H1 (cell line): Measurements from ENCODE around the gene TMEM245. TPM values are rescaled to one million over a fixed set of nuclear protein-coding genes. Genes with fewer than 3 reads are reported as not detected.

ENCODE experiments used
- CTCF ChIA-PET: fragments of 300-600 bp; sonication (Branson Sonifier 250); formaldehyde crosslinking; loops from one replicate; lab custom pipeline; 2021; ENCODE audit not compliant: partially characterized antibody; lab: Charles Lee
- POLR2A ChIA-PET: fragments of 300-600 bp; sonication (Branson Sonifier 250); formaldehyde crosslinking; loops from one replicate; lab custom pipeline; 2021; ENCODE audit warnings: inconsistent platforms; ENCODE audit not compliant: partially characterized antibody; lab: Charles Lee
- DNase-seq, 2 experiments: peaks; one replicate each; pipeline versions ENCODE4 v3.0.0 to v3.0.0-alpha.2; 2010 to 2022; ENCODE audit warnings: low spot score in 2 of 2, low read depth in 1 of 2, mixed read lengths in 1 of 2
- FAIRE-seq: peaks from 2 replicates; lab custom pipeline; 2011; peaks lifted over from hg19 to GRCh38; lab: Jason Lieb, UNC
- H2AFZ ChIP-seq: 2 replicates; pipeline ENCODE4 v1.8.1; 2012; ENCODE audit warnings: low read length, inconsistent platforms
- H2AK5ac ChIP-seq: 2 replicates; pipeline ENCODE4 v1.6.1; 2013; ENCODE audit warnings: low read depth, low read length
- H2BK120ac ChIP-seq: replicated peaks from 2 replicates; pipeline ENCODE3; 2013; ENCODE audit warnings: low read depth, low read length, inconsistent platforms
- H2BK12ac ChIP-seq: 2 replicates; pipeline ENCODE4 v1.6.1; 2013; ENCODE audit warnings: low read depth, low read length
- H2BK15ac ChIP-seq: 2 replicates; pipeline ENCODE4 v1.6.1; 2013; ENCODE audit warnings: low read length
- H2BK20ac ChIP-seq: 2 replicates; pipeline ENCODE4 v1.6.1; 2013; ENCODE audit warnings: low read length
- H2BK5ac ChIP-seq: 2 replicates; pipeline ENCODE4 v1.6.1; 2013; ENCODE audit warnings: low read depth, low read length
- H3K14ac ChIP-seq: 2 replicates; pipeline ENCODE4 v1.6.1; 2013; ENCODE audit warnings: inconsistent platforms; ENCODE audit not compliant: insufficient read length
- H3K18ac ChIP-seq: 2 replicates; pipeline ENCODE4 v1.6.1; 2013; ENCODE audit warnings: low read length; ENCODE audit errors: extremely low read depth
- H3K23ac ChIP-seq: 2 replicates; pipeline ENCODE4 v1.6.1; 2013; ENCODE audit warnings: inconsistent platforms; ENCODE audit not compliant: insufficient read length
- H3K23me2 ChIP-seq: 2 replicates; pipeline ENCODE4 v1.6.1; 2013; ENCODE audit warnings: low read depth, low read length
- H3K27ac ChIP-seq: 2 replicates; pipeline ENCODE4 v1.6.1; 2011; ENCODE audit warnings: low read depth, low read length, inconsistent platforms
- H3K27me3 ChIP-seq, 4 experiments: replicated peaks in 1 of 4; 1 replicate in 1 of 4; 2 replicates in 3 of 4; pipeline versions ENCODE4 v1.6.1 to v1.8.1; 2011 to 2013; ENCODE audit warnings: low read length in 3 of 4, mild to moderate bottlenecking in 3 of 4, inconsistent platforms in 2 of 4, mixed read lengths in 2 of 4, moderate library complexity in 1 of 4; ENCODE audit not compliant: control insufficient read depth in 3 of 4, insufficient read depth in 3 of 4; ENCODE audit errors: extremely low read depth in 1 of 4
- H3K36me3 ChIP-seq, 4 experiments: 2 replicates each; pipeline versions ENCODE4 v1.6.1 to v1.8.1; 2011 to 2013; ENCODE audit warnings: mild to moderate bottlenecking in 4 of 4, low read length in 3 of 4, moderate library complexity in 2 of 4, control low read depth in 1 of 4, inconsistent platforms in 1 of 4; ENCODE audit not compliant: insufficient read depth in 4 of 4, control insufficient read depth in 2 of 4
- H3K4ac ChIP-seq: replicated peaks from 2 replicates; pipeline ENCODE3; 2013; ENCODE audit warnings: low read length, low read depth, mixed read lengths, inconsistent platforms; ENCODE audit not compliant: insufficient read length
- H3K4me1 ChIP-seq, 4 experiments: replicated peaks in 1 of 4; 1 replicate in 1 of 4; 2 replicates in 3 of 4; pipeline versions ENCODE4 v1.6.1 to v1.8.1; 2011 to 2013; ENCODE audit warnings: low read length in 3 of 4, inconsistent platforms in 2 of 4, mixed read lengths in 1 of 4; ENCODE audit not compliant: insufficient read depth in 4 of 4, control insufficient read depth in 3 of 4
- H3K4me2 ChIP-seq, 2 experiments: 2 replicates each; pipeline versions ENCODE4 v1.6.1 to v1.8.1; 2011 to 2013; ENCODE audit warnings: low read depth in 2 of 2, low read length in 2 of 2, control low read depth in 1 of 2, inconsistent platforms in 1 of 2, mild to moderate bottlenecking in 1 of 2; ENCODE audit not compliant: insufficient read depth in 1 of 2
- H3K4me3 ChIP-seq, 4 experiments: fragments of 200-600, 300-600 bp in 1 of 4; sonication (generic), shearing (Covaris generic), sonication (Bioruptor Twin) in 1 of 4; 2 replicates each; pipeline versions ENCODE4 v1.5.1 to v1.8.1; 2011 to 2016; ENCODE audit warnings: low read length in 4 of 4, low read depth in 3 of 4, control low read depth in 2 of 4, inconsistent platforms in 2 of 4, mild to moderate bottlenecking in 2 of 4, mixed read lengths in 1 of 4, moderate library complexity in 1 of 4; ENCODE audit not compliant: insufficient read depth in 2 of 4; ENCODE audit errors: extremely low read depth in 1 of 4
- H3K56ac ChIP-seq: replicated peaks from 2 replicates; pipeline ENCODE3; 2013; ENCODE audit warnings: low read depth, mild to moderate bottlenecking, mixed read lengths, low read length, inconsistent platforms; ENCODE audit not compliant: insufficient read length
- H3K79me1 ChIP-seq: 2 replicates; pipeline ENCODE4 v1.6.1; 2013; ENCODE audit warnings: low read depth, low read length, control low read depth
- H3K79me2 ChIP-seq, 2 experiments: 2 replicates each; pipeline versions ENCODE4 v1.6.1 to v1.8.1; 2012 to 2013; ENCODE audit warnings: low read length in 2 of 2, mild to moderate bottlenecking in 2 of 2, inconsistent platforms in 1 of 2; ENCODE audit not compliant: insufficient read depth in 2 of 2, control insufficient read depth in 1 of 2
- H3K9ac ChIP-seq, 4 experiments: replicated peaks in 1 of 4; 1 replicate in 1 of 4; 2 replicates in 3 of 4; pipeline versions ENCODE4 v1.6.1 to v1.8.1; 2011 to 2013; ENCODE audit warnings: low read depth in 3 of 4, low read length in 3 of 4, control low read depth in 2 of 4, mild to moderate bottlenecking in 2 of 4, moderate library complexity in 2 of 4, inconsistent platforms in 1 of 4; ENCODE audit errors: extremely low read depth in 1 of 4
- H3K9me3 ChIP-seq, 2 experiments: 2 replicates each; pipeline versions ENCODE4 v1.6.1 to v1.8.1; 2012 to 2013; ENCODE audit warnings: mild to moderate bottlenecking in 2 of 2, moderate library complexity in 2 of 2, control low read depth in 1 of 2, inconsistent platforms in 1 of 2, low read depth in 1 of 2, low read length in 1 of 2, mixed read lengths in 1 of 2; ENCODE audit not compliant: insufficient read depth in 2 of 2
- H4K20me1 ChIP-seq, 2 experiments: replicated peaks in 1 of 2; 2 replicates each; pipeline versions ENCODE3 to v1.8.1; 2011 to 2013; ENCODE audit warnings: inconsistent platforms in 2 of 2, low read length in 2 of 2, mild to moderate bottlenecking in 1 of 2; ENCODE audit not compliant: insufficient read depth in 2 of 2, control insufficient read depth in 1 of 2
- H4K5ac ChIP-seq: 2 replicates; pipeline ENCODE4 v1.6.1; 2013; ENCODE audit warnings: low read length, low read depth, mixed read lengths, inconsistent platforms; ENCODE audit not compliant: insufficient read length
- H4K8ac ChIP-seq: 2 replicates; pipeline ENCODE4 v1.8.0; 2013; ENCODE audit warnings: mild to moderate bottlenecking, moderate library complexity, low read length, inconsistent platforms; ENCODE audit not compliant: insufficient read depth; ENCODE audit errors: extremely low read depth
- H4K91ac ChIP-seq: replicated peaks from 2 replicates; pipeline ENCODE3; 2013; ENCODE audit warnings: low read length, mixed read lengths, inconsistent platforms; ENCODE audit not compliant: insufficient read length
- CBX8 ChIP-seq: fragments of 300-800, 300-1000 bp; sonication (generic); IDR thresholded peaks from 2 replicates; pipeline ENCODE4 v1.7.1; 2016; ENCODE audit warnings: low read depth, low read length, borderline replicate concordance
- CHD2 ChIP-seq: IDR thresholded peaks from 2 replicates; pipeline ENCODE4 v1.6.1; 2012; ENCODE audit warnings: low read length, improper control_type of control experiment
- EGR1 ChIP-seq: IDR thresholded peaks from 2 replicates; pipeline ENCODE4 v1.6.1; 2011; ENCODE audit warnings: low read depth, low read length, borderline replicate concordance
- JUN ChIP-seq: IDR thresholded peaks from 2 replicates; pipeline ENCODE4 v1.6.1; 2011; ENCODE audit warnings: low read depth, mild to moderate bottlenecking, improper control_type of control experiment, low read length
- KDM4A ChIP-seq: IDR thresholded peaks from one replicate; pipeline ENCODE4 v1.7.1; 2012; ENCODE audit warnings: low read depth, mild to moderate bottlenecking, moderate library complexity, low read length, inconsistent platforms; ENCODE audit not compliant: severe bottlenecking
- KDM5A ChIP-seq: fragments of 200-600 bp; IDR thresholded peaks from 2 replicates; pipeline ENCODE4 v1.7.1; 2012; ENCODE audit warnings: mild to moderate bottlenecking, low read length, inconsistent platforms, mixed read lengths
- NANOG ChIP-seq: IDR thresholded peaks from 2 replicates; pipeline ENCODE4 v1.6.1; 2011; ENCODE audit warnings: low read length, low read depth, mild to moderate bottlenecking, inconsistent platforms; ENCODE audit not compliant: insufficient read depth, poor library complexity, severe bottlenecking
- POLR2A ChIP-seq, 2 experiments: IDR thresholded peaks; 1 replicate in 1 of 2; 2 replicates in 1 of 2; pipeline ENCODE4 v1.6.1; 2011; ENCODE audit warnings: low read depth in 2 of 2, low read length in 2 of 2, mild to moderate bottlenecking in 2 of 2; ENCODE audit errors: control extremely low read depth in 1 of 2
- POLR2AphosphoS5 ChIP-seq: IDR thresholded peaks from 2 replicates; pipeline ENCODE4 v1.6.1; 2011; ENCODE audit warnings: low read depth, low read length
- RBBP5 ChIP-seq: IDR thresholded peaks from 2 replicates; pipeline ENCODE4 v1.7.1; 2012; ENCODE audit warnings: low read depth, mild to moderate bottlenecking, inconsistent platforms, low read length, moderate library complexity, borderline replicate concordance
- SP2 ChIP-seq: IDR thresholded peaks from 2 replicates; pipeline ENCODE4 v1.6.1; 2012; ENCODE audit warnings: mild to moderate bottlenecking, low read length, inconsistent platforms
- SP4 ChIP-seq: IDR thresholded peaks from 2 replicates; pipeline ENCODE4 v1.6.1; 2012; ENCODE audit warnings: low read length, inconsistent platforms
- WGBS, 2 experiments: shearing (Covaris generic) in 1 of 2; methylation state at CpG; one replicate each; pipeline versions ENCODE4 v1.1.6 to v1.1.7; 2013 to 2015; ENCODE audit warnings: low lambda C conversion rate in 2 of 2, mixed read lengths in 2 of 2, inconsistent platforms in 1 of 2, low coverage in 1 of 2, missing lambda C conversion rate in 1 of 2; ENCODE audit not compliant: insufficient replicate concordance in 2 of 2, insufficient coverage in 1 of 2, insufficient read length in 1 of 2; ENCODE audit errors: extremely low coverage in 1 of 2, missing lambda C conversion rate in 1 of 2; 5-methylcytosine and 5-hydroxymethylcytosine counted together
- polyA plus RNA-seq, 7 experiments: library from polyadenylated mRNA; depleted of rRNA in 3 of 7; stranded (reverse) in 5 of 7; unstranded in 2 of 7; fragments of >200 nt in 5 of 7; fragments of 200-250 nt in 2 of 7; gene quantifications; 1 replicate in 5 of 7; 2 replicates in 1 of 7; 4 replicates in 1 of 7; pipeline versions ENCODE4 v1.2.1 to v1.2.3, GENCODE V29; 2011 to 2013; ENCODE audit warnings: missing spikeins in 2 of 7, mixed read lengths in 2 of 7
- total RNA-seq: library from RNA; stranded (reverse); fragmentation: NEBNext Ultra II Directional; extraction: Animal tissue kit (Norgen Biotek cat#: 25700); gene quantifications from 2 replicates; pipeline ENCODE4 v1.2.1, GENCODE V29; 2021
- TF ChIP-seq, protein P1 (sequence below): IDR thresholded peaks from 2 replicates; pipeline ENCODE4 v1.6.1; 2011; ENCODE audit warnings: low read length, improper control_type of control experiment

The TMEM245 gene
- total and polyA plus RNA-seq, 2 of the 8 experiments (the other 6 are each of a cell fraction or from before 2014, with no cell fraction given): 44.3 to 45.8 TPM

DNA sequence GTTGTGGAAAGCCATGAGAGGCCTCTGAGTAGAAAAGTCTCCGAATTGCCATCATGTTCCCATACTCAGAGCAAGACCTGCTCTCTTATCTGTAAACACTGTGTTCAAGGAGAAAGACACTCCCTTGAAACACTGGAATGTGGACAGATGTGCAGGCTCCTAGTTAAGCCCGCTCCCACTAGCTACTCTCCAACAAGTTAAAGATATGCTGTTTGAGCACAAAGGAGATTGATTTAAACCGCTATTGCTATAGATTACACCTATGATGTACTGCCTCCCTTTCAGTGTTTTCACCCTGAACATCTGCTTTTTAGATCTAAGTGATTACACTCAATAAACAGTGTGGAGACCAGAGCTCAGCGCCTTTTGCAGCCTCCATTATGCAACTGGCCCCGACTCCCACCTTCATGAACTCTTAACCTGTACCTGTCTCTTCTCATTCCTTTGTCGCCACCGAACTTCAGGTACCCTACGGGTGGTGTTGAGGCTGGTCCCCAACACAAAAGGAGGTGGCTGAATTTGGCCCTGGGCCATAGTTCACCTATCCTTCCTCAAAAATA, 47.5 kb downstream of the TMEM245 start:
- H3K9me3 ChIP-seq: no peaks in the 10 kb centered on the region
- no peaks in the 10 kb centered on the region for H3K79me2 ChIP-seq
- no peak overlapping the region for H3K4me3 ChIP-seq
- no peak overlapping the region for H4K8ac ChIP-seq
- no peak overlapping the region for H2BK120ac ChIP-seq
- no peak overlapping the region for H2BK20ac ChIP-seq
- no peak overlapping the region for H3K18ac ChIP-seq
- no peak overlapping the region for H3K14ac ChIP-seq
- no peak overlapping the region for H3K27ac ChIP-seq
- no peak for FAIRE-seq
- no peaks in the 10 kb centered on the region for H3K4me1 ChIP-seq
- ChIA-PET CTCF (interaction anchor here (0.6 to 1.2 kb wide), 2 partner anchors 9 to 16 kb away, joined by 3 to 4 read pairs; no protein-coding TSS in a partner anchor), POLR2A (no interaction called here)
- H2AFZ ChIP-seq: no peak overlapping the region
- WGBS, 2 experiments: 94% methylated on average over 8 of the region's 8 CpGs; no CpG with 5 or more reads in 1 of the 2 experiments
- no peaks in the 10 kb centered on the region for H3K79me1 ChIP-seq
- peaks cover 0 to 1% of the 10 kb centered on the region in 2 experiments for H4K20me1 ChIP-seq
- no peaks in the 10 kb centered on the region for H3K23me2 ChIP-seq
- H2BK15ac ChIP-seq: no peak overlapping the region
- H2AK5ac ChIP-seq: no peak overlapping the region
- H4K91ac ChIP-seq: no peak overlapping the region
- no peak overlapping the region for H2BK12ac ChIP-seq
- DNase-seq: no peak
- no peak overlapping the region for H4K5ac ChIP-seq
- H2BK5ac ChIP-seq: no peak overlapping the region
- H3K9ac ChIP-seq: no peak overlapping the region
- no peak overlapping the region for H3K4me2 ChIP-seq
- peaks cover 7 to 55% (median 35%) of the 10 kb centered on the region in 4 experiments for H3K36me3 ChIP-seq
- no peak overlapping the region for H3K4ac ChIP-seq
- no peak overlapping the region for H3K56ac ChIP-seq
- H3K23ac ChIP-seq: no peak overlapping the region
- no peaks in the 10 kb centered on the region for H3K27me3 ChIP-seq
- TF ChIP-seq RBBP5 (no peak), CBX8 (no peak), NANOG (no peak), KDM4A (no peak), SP4 (no peak), CHD2 (no peak), KDM5A (no peak), EGR1 (no peak), POLR2AphosphoS5 (no peak), POLR2A (IDR thresholded peaks at IDR 0.05; ENCODE audit: control extremely low read depth in 1 of 2, low read depth in 2 of 2, low read length in 2 of 2) (no peak), SP2 (no peak), JUN (no peak)
- TF ChIP-seq, protein P1, sequence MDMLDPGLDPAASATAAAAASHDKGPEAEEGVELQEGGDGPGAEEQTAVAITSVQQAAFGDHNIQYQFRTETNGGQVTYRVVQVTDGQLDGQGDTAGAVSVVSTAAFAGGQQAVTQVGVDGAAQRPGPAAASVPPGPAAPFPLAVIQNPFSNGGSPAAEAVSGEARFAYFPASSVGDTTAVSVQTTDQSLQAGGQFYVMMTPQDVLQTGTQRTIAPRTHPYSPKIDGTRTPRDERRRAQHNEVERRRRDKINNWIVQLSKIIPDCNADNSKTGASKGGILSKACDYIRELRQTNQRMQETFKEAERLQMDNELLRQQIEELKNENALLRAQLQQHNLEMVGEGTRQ: no peak
